NCI-H1092 treated with DMSO at 0.1 percent for 48 hours (cell line): ENCODE data around the gene SALL3.
A peak's percentile ranks its signal among the peaks of the same experiment; 100 is the strongest.

ENCODE experiments used
- DNase-seq: peaks from one replicate; lab custom pipeline; 2025; lab: John Stamatoyannopoulos, UW

SALL3 gene

DNA sequence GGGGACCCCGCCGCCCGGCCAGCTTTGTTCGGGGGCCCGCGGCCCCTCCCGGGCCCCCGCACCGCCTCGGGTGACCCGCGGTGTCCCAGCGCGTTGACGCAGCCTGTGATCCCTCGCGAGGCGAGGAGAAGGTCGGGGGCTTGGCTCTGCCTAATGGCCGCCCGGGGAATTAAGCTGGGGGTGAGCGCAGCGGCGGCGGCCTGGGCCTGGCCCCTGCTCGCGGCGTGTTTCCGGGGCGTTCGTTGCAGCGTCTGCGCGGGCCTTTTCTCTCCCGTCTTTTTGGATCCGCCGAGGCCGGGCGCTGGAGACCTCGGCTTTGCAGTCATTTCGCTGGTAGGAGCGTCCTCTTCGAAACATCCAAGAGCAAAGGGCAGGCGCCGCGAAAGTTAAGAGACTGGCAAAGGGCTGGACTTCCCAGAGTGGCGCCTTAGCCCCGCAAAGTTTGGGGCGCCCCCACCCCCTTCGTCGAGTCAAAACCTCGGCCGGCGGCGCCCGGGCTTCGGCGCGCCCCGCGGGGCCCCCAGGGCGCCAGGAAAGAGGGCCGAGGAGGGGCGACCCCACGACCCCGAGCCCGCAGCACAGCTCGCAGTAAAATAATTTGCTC is 1.3 kb downstream of the SALL3 start:
- no peak for DNase-seq

DNA sequence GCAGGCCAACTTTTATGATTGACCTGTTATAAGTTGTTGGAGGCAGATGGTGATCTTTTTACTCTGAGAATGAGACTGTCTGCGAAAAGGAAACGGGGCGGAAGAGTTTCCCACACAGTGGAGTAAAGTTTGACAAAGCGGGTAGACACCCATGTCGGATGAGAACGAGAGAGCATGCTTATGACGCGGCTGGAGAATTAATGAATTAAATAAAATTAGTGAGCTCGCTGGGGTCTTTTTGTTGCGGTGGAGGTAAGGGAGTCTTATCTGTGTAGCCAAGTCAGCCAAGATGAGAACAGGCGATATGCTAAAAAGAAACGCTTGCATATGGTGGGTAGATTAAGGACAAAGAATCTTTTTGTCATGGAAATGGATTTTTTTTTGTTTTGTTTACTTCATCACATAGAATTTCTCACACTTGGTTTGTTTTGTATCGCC is 1.8 kb downstream of the SALL3 start:
- no peak for DNase-seq

DNA sequence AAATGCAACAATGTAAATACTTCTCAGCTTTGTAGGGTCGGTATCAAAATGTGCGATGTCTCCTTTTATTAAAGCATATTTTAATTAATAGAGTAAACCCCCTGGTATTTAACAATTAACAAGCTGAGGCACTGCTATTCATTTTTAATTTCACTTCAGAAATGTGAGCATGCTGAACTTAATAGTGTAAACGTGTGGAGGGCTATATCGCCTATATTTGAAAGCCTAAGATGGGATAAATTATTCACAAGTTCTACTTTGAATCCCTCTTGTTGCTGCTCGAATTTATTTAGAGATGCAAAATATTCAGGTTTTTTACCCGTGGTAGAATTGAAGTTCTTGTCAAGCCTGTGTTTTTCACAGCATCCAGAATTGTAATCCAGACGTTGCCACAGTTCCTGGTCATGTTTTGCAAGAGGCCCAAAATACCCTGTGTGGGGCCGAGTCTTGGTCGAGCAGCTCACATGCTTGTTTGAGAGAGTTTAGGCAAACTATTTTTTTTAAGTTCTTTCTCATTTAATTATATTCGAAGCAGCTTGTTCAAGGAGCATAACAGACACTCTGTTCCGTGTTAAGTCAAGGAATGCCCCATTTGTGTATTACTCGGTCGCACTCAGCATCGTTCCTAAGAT is 2.5 kb downstream of the SALL3 start:
- DNase-seq = no peak

DNA sequence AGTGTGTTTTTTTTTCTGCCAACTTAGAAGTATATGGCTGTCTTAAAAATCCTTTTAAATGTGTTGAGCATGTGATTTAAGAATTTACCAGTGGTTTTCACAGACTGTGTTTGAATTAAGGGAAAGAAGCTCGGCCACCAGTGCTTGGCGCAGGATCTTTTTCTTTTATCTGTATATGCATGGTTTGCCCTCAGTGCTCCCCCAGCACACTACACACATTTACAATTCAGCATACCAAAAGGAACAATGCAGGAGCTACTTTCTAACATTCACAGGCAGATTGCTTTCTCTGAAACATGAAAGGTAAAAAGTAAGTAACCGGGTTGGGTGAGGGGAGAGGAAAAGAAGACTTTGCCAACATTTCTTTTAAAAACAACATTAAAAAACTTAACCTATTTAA is 3.9 kb downstream of the SALL3 start:
- no peak for DNase-seq

DNA sequence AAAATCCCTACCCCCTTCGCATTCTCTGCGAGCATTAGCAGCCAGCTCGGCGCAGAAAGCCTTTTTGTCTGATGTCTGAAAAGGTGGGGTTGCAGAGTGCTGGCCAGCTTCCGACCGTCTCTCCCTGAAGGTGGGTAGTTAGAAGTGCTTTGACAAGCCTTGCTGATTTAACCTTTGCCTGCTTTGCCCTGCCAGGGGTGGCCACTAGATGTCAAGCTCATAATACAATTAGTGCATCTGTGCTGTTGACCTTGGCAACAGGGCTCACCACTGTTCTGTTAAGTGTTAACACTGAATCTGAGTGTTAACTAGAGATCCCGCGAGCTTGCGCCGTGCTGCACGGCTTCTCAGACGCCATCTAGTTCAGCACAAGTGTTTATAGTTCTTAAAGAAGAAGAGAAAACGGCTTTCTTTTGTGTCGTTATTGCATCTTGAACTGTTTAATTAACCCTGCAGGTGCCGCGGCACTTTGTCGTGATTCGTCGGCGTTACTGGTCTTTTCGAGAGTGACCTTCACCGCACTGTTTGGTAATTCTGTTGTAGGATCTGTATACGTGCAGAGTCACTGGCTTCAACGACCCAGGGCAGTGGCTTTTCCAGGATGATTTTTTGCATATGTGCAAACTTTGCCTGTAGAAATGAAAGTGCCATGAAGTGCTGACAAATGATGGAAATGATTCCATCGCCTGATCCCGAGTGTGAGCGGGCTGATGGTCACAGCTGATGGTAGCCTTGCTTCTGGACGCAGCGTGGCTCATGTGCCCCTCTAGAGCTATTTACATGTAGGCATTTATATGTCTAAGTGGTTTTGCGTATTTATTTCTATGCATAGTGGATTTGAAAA is 5.5 kb downstream of the SALL3 start:
- peak; percentile 82 for DNase-seq

DNA sequence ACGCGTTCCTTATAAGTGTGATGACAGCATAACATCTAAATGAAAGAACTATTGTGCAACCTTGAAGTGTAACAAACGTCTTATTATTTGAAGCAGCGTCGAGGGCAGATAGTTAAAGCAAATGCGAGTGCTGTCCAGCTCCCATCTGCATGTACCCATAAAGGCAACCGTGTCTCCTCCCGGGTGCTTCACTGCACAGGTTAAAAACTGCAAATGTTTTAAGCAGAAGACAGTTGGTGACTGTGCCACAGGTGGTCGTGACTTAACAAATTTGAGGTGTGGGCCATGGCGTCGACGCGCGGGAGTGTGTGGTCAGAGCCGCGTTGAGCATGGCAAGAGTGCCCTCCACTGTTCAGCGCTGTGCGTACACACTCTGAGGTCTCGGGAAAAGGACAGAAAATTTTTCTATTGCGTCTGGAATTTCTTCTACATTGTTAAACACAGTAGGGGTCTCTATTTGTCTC is 6.4 kb downstream of the SALL3 start:
- DNase-seq = peak; percentile 84

DNA sequence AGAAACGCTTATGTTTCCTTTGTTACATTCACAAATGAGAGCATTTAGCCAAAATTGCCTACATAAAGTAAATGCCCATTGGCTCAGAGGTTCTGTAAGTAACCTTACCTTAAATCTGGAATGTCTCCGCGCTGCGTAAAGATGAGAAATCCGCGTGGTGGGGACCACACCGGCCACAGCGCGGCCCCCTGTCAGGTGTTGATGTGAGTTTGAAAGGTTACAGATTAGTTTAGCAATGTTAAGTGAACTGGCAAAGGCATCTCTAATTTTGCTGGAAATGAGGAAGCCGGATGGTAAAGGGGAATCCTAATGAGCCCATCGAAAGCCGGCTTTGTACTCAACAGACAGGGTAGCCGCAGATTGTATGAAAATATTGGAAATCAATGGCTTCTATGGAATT is 11.8 kb downstream of the SALL3 start:
- DNase-seq = no peak

DNA sequence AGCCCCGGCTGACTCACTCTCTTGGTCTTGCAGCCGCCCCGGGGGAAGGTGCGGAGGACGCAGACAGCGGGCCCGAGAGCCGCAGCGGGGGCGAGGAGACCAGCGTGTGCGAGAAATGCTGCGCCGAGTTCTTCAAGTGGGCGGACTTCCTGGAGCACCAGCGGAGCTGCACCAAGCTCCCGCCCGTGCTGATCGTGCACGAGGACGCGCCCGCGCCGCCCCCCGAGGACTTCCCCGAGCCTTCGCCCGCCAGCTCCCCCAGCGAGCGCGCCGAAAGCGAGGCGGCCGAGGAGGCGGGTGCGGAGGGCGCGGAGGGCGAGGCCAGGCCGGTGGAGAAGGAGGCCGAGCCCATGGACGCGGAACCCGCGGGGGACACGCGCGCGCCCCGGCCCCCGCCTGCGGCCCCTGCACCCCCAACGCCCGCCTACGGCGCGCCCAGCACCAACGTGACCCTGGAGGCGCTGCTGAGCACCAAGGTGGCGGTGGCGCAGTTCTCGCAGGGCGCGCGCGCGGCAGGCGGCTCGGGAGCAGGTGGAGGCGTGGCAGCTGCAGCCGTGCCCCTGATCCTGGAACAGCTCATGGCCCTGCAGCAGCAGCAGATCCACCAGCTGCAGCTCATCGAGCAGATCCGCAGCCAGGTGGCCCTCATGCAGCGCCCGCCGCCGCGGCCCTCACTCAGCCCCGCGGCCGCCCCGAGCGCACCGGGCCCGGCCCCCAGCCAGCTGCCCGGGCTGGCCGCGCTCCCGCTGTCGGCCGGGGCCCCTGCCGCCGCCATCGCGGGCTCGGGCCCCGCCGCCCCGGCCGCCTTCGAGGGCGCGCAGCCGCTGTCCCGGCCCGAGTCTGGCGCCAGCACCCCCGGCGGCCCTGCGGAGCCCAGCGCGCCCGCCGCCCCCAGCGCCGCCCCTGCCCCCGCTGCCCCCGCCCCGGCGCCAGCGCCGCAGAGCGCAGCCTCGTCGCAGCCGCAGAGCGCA is 12.7 kb downstream of the SALL3 start:
- peak; percentile 84 for DNase-seq

DNA sequence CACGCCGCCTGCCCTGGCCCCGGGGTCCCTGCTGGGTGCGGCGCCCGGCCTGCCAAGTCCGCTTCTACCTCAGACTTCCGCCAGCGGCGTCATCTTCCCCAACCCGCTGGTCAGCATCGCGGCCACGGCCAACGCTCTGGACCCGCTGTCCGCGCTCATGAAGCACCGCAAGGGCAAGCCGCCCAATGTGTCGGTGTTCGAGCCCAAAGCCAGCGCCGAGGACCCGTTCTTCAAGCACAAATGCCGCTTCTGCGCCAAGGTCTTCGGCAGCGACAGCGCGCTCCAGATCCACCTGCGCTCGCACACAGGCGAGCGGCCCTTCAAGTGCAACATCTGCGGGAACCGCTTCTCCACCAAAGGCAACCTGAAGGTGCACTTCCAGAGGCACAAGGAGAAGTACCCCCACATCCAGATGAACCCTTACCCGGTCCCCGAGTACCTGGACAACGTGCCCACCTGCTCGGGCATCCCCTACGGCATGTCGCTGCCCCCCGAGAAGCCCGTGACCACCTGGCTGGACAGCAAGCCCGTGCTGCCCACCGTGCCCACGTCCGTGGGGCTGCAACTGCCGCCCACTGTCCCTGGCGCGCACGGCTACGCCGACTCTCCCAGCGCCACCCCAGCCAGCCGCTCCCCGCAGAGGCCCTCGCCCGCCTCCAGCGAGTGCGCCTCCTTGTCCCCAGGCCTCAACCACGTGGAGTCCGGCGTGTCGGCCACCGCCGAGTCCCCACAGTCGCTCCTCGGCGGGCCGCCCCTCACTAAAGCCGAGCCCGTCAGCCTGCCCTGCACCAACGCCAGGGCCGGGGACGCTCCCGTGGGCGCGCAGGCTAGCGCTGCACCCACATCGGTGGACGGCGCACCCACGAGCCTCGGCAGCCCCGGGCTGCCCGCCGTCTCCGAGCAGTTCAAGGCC is 13.7 kb downstream of the SALL3 start:
- no peak for DNase-seq

DNA sequence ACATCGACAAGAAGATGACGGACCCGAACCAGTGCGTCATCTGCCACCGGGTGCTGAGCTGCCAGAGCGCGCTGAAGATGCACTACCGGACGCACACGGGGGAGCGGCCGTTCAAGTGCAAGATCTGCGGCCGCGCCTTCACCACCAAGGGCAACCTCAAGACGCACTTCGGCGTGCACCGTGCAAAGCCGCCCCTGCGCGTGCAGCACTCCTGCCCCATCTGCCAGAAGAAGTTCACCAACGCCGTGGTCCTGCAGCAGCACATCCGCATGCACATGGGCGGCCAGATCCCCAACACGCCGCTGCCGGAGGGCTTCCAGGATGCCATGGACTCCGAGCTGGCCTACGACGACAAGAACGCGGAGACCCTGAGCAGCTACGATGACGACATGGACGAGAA is 14.4 kb downstream of the SALL3 start:
- no peak for DNase-seq

DNA sequence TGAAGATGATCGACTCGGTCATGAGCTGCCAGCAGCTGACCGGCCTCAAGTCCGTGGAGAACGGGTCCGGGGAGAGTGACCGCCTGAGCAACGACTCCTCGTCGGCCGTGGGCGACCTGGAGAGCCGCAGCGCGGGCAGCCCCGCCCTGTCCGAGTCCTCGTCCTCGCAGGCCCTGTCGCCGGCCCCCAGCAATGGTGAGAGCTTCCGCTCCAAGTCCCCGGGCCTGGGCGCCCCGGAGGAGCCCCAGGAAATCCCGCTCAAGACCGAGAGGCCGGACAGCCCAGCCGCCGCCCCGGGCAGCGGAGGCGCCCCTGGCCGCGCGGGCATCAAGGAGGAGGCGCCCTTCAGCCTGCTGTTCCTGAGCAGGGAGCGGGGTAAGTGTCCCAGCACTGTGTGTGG is 14.9 kb downstream of the SALL3 start:
- DNase-seq = no peak

DNA sequence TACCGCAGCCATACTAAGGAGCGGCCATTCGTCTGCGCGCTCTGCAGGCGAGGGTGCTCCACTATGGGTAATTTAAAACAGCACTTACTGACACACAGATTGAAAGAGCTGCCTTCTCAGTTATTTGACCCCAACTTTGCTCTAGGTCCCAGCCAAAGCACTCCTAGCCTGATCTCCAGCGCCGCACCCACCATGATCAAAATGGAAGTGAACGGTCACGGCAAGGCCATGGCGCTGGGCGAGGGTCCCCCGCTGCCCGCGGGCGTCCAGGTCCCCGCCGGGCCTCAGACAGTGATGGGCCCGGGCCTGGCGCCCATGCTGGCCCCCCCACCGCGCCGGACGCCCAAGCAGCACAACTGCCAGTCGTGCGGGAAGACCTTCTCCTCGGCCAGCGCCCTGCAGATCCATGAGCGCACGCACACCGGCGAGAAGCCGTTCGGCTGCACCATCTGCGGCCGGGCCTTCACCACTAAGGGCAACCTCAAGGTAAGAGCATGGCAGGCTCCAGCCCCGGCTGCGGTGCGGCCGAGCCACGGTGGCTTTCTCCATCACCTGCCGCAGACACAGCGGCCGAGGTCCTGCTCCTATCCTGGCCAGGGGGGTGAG is 15.5 kb downstream of the SALL3 start:
- DNase-seq = no peak

DNA sequence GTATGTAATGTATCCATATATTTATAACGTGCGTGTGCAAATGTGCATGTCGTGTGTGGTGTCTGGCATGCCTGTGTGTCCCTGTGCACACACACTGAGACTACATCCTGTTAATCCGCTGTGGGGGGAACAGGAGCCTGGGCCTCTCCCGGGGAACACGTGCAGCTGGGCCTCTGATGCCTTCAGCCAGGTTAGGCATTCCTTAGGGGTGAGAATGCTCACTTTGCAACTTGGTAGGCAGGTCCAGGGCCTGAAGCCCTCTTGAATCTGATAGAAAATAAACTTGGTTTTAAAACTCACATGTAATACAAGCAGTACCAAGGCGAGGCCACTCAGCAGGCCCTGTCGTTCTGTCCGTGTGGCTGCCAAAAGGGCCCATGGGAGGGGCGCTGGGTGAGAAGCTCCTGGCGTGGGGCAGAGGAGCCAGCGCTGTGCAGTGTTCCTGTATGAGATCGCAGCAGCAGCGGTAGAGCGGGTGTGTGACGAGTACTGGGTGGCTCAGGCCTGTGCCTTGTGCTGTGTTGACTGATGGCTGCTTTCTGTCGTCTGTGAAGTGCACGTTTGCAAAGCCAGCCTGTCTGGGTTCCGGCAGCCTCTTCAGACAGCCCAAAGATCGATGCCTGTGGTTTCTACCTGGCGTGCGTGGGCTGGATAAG is 16.2 kb downstream of the SALL3 start:
- peak; percentile 47 for DNase-seq

DNA sequence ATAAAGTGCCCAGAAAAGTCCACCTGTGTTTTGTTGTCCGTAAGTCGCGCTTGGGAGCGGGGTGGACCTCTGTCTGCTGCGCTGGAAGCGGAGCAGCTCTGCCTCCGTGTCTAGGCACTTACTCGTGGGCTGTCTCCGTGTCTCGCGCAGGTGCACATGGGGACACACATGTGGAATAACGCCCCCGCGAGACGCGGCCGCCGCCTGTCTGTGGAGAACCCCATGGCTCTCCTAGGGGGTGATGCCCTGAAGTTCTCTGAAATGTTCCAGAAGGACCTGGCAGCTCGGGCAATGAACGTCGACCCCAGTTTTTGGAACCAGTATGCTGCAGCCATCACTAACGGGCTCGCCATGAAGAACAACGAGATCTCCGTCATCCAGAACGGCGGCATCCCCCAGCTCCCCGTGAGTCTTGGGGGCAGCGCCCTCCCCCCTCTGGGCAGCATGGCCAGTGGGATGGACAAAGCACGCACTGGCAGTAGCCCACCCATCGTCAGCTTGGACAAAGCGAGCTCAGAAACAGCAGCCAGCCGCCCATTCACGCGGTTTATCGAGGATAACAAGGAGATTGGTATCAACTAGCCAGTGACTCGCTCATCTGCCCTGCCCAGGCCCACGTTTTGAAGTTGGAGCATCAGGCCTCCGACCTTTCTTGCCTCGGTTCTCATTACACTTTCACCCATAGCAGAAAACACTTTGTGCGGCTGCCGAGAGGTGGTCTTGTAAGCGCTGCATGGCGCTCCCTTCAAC is 17.3 kb downstream of the SALL3 start:
- peak; percentile 28 for DNase-seq

DNA sequence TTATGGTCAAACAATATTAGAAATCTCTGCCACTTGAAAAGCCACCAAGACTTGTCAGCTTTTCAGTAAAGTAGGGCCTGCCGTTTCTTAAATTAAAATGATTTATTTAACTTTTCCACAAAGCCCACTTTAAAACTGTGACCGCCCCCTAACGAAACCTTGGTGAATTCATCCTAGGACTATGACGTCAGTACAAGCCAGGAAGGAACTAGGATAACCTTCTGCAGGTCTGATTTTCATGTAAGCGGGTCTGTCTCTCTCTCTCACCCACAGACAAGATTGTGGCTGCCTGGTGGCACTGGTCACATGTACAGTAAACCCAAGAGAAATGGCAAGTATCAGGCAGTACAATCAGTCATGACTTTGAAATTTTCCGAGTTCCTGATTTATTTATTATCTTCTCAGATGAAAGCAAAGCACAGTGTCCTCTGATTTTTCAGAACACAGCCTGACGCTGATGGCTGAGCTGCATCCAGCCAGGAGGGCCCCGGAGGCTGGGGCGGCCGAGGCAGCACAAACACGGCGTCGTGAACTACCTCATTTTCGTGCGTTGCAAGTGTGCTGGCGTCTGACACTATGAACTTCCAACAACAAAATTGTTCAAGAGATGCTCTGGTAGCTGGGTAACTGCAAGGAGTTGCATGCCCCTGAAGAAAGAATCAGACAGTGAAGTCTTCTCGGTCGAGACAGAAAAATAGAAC is 18.9 kb downstream of the SALL3 start:
- DNase-seq = peak; percentile 31

DNA sequence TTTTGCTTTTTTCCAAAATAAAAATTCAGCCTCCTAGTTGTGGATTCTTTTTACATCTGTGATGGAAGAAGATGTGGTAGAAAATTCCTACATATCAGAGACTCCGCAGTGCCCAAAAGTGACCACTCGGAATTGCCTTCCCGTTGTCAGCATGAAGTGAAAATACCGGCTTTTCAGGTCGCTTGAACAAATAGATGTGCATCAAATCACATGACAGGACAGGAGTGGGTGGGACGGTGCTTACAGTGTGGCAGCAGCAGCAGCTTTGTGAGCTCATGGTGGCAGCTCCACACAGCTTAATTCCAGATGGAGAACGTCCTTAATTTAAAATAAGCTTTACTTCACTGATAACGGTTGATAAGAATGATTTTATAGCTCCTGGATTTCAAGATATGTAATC is 20.3 kb downstream of the SALL3 start:
- DNase-seq = peak; percentile 66

DNA sequence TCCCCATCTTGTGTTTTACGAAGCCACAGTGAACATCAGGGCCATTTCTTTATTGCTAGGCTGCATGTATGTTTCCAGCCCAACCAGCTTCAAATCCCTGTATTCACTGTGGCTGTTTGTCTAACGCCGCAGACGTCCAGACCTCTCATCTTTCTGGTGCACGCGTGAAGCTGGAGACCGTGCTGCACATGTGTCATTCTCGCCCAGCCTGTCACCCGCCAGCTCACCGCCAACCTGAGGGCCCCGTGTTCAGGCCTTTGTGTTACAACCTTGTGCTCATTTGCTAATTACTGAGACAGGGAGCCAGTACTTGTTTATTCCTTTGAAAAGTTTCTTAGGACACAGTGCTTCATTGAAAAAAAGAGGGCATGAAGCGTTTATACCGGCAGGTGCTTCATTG is 21.4 kb downstream of the SALL3 start:
- DNase-seq = peak; percentile 93

DNA sequence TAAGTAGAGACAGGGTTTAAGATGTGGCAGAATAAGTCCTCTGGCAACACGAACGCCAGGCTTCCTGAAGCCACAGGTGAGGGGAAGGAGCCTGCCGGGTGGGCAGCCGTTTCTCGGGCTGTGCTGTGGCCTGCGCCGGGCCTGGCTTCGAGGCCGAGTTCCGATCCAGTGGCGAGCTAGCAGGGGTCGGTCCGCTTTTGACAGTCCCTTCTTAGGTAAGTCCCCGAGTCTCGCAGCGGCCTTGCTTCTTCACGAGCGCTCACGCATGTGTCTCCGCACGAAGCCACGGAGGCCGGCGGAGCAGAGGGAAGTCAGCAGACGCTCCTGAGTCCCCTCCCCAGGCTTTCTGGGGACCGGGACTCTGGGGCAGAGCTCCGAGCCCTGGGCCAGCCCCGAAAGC is 26.0 kb downstream of the SALL3 start:
- no peak for DNase-seq
